Measurements from ENCODE around the gene VPREB3. TPM values are rescaled to one million over a fixed set of nuclear protein-coding genes. Genes with fewer than 3 reads are reported as not detected.

VPREB3 gene
- total and polyA plus RNA-seq, 7 donors: 0.61 to 3.2 (median 0.85) TPM

- TF ChIP-seq CTCF (IDR thresholded peaks at IDR 0.05): no peak
- WGBS, 3 donors: 76 to 77% (median 77%) methylated on average over 2 of the region's 2 CpGs
- H3K4me3 ChIP-seq: no peak overlapping the region
- DNase-seq (no peak), ATAC-seq (no peak)
- no peak overlapping the region for H3K27ac ChIP-seq
- H3K36me3 ChIP-seq (ENCODE audit: insufficient read depth in 1 of 2, low read depth in 1 of 2): peaks cover 14 to 100% of the 10 kb centered on the region in 2 donors
- no peaks in the 10 kb centered on the region for H3K9me3 ChIP-seq
- intact Hi-C loops (cut with DNase I): no loop called here
- H3K27me3 ChIP-seq (ENCODE audit: insufficient read depth in 3 of 3, low read length in 2 of 3): no peaks in the 10 kb centered on the region
- no peaks in the 10 kb centered on the region for H3K4me1 ChIP-seq
Measured at GRCh38 chr22:23709107-23709506, 45.1 kb downstream of the VPREB3 start.

- H3K9me3 ChIP-seq: no peaks in the 10 kb centered on the region
- DNase-seq (no peak), ATAC-seq (no peak)
- no peak for TF ChIP-seq CTCF (IDR thresholded peaks at IDR 0.05)
- WGBS, 3 donors: 73 to 91% (median 74%) methylated on average over 1 of the region's 1 CpG
- no peaks in the 10 kb centered on the region for H3K27me3 ChIP-seq (ENCODE audit: insufficient read depth in 3 of 3, low read length in 2 of 3)
- H3K27ac ChIP-seq: no peak overlapping the region
- intact Hi-C loops (cut with DNase I): no loop called here
- no peaks in the 10 kb centered on the region for H3K4me1 ChIP-seq
- peaks cover 17 to 94% of the 10 kb centered on the region in 2 donors for H3K36me3 ChIP-seq (ENCODE audit: insufficient read depth in 1 of 2, low read depth in 1 of 2)
- no peak overlapping the region for H3K4me3 ChIP-seq
Measured at GRCh38 chr22:23708270-23708669, 46.0 kb downstream of the VPREB3 start.

GRCh38 chr22:23705358-23705757 lies 48.9 kb downstream of the VPREB3 start:
- DNase-seq (no peak), ATAC-seq (no peak)
- Histone ChIP-seq H3K27me3 (ENCODE audit: insufficient read depth in 3 of 3, low read length in 2 of 3) (no peaks in the 10 kb centered on the region), H3K4me3 (no peak overlapping the region), H3K9me3 (no peaks in the 10 kb centered on the region), H3K27ac (no peak overlapping the region), H3K4me1 (no peaks in the 10 kb centered on the region), H3K36me3 (ENCODE audit: insufficient read depth in 1 of 2, low read depth in 1 of 2) (peaks cover 17 to 80% of the 10 kb centered on the region in 2 donors)
- no peak for TF ChIP-seq CTCF (IDR thresholded peaks at IDR 0.05)
- 84 to 94% (median 86%) methylated on average over 3 of the region's 3 CpGs for WGBS, 3 donors
- intact Hi-C loops (cut with DNase I): no loop called here

GRCh38 chr22:23704829-23705228 lies 49.4 kb downstream of the VPREB3 start:
- WGBS, 3 donors: 92 to 94% (median 93%) methylated on average over 3 of the region's 3 CpGs
- Histone ChIP-seq H3K27me3 (ENCODE audit: insufficient read depth in 3 of 3, low read length in 2 of 3) (no peaks in the 10 kb centered on the region), H3K36me3 (ENCODE audit: insufficient read depth in 1 of 2, low read depth in 1 of 2) (peaks cover 18 to 80% of the 10 kb centered on the region in 2 donors), H3K4me1 (no peaks in the 10 kb centered on the region), H3K9me3 (no peaks in the 10 kb centered on the region), H3K27ac (no peak overlapping the region), H3K4me3 (no peak overlapping the region)
- DNase-seq: no peak
- intact Hi-C loops (cut with DNase I): no loop called here
- TF ChIP-seq CTCF (IDR thresholded peaks at IDR 0.05): no peak
- ATAC-seq: no peak

- no peak for TF ChIP-seq CTCF (IDR thresholded peaks at IDR 0.05)
- intact Hi-C loops (cut with DNase I): no loop called here
- H3K4me1 ChIP-seq: no peaks in the 10 kb centered on the region
- H3K27me3 ChIP-seq (ENCODE audit: insufficient read depth in 3 of 3, low read length in 2 of 3): no peaks in the 10 kb centered on the region
- no peak for ATAC-seq
- peaks cover 18 to 78% of the 10 kb centered on the region in 2 donors for H3K36me3 ChIP-seq (ENCODE audit: insufficient read depth in 1 of 2, low read depth in 1 of 2)
- H3K27ac ChIP-seq: no peak overlapping the region
- H3K9me3 ChIP-seq: no peaks in the 10 kb centered on the region
- no peak overlapping the region for H3K4me3 ChIP-seq
- DNase-seq: no peak
- 92 to 95% (median 94%) methylated on average over 5 of the region's 5 CpGs for WGBS, 3 donors
Measured at GRCh38 chr22:23704062-23704461, 50.2 kb downstream of the VPREB3 start.

All from psoas muscle (tissue), 8 donors.